ENCODE measurements around the gene SLFNL1. TPM values are rescaled to one million over a fixed set of nuclear protein-coding genes. Genes with fewer than 3 reads are reported as not detected.

The SLFNL1 gene
- total RNA-seq, 1 donor from 2014 or later: 0.27 TPM

GRCh38 chr1:40966417-40966816 lies 55.1 kb downstream of the SLFNL1 start:
- DNase-seq (ENCODE audit: low read depth): no peak

Other genes with a start within 250 kb of the SLFNL1 start
- gene KCNQ4, start 237.9 kb downstream of the SLFNL1 start, total RNA-seq: 79.4 and 152 TPM in 2 replicates
- gene CITED4, start 159.4 kb downstream of the SLFNL1 start, total RNA-seq: 4.9 and 5.0 TPM in 2 replicates
- 19.8 TPM in 2 replicates for gene CTPS1, start 42.0 kb downstream of the SLFNL1 start, total RNA-seq
- 23.2 and 34.8 TPM in 2 replicates for gene SCMH1, start 220.6 kb upstream of the SLFNL1 start, total RNA-seq

Measured in myocyte (in vitro differentiated cells).